Measurements from ENCODE around the gene BTBD9. TPM values are rescaled to one million over a fixed set of nuclear protein-coding genes. Genes with fewer than 3 reads are reported as not detected.

BTBD9 gene
- total RNA-seq, 1 experiment from 2014 or later: 7.1 TPM

GRCh38 chr6:38508286-38508685 lies 131.4 kb downstream of the BTBD9 start:
- no peak for DNase-seq (ENCODE audit: low spot score)

DNA sequence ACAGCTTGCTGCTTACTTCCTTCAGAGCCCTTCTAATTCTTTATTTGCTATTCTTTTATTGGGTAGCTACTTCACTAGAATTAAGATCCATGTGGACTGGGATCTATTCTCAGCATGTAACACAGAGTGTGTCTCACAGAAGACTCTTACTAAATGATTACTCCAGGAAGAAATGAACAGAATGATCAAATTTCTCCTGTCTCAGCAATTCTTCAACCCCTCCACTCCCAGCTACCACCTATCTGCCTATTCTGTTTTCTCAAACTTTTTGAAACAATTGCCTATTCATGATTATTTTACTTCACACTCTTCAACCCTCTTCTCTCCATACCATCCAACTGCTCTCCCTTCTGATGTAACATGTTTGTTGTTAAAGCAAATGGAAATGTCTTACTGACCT lies 132.6 kb downstream of the BTBD9 start:
- no peak for DNase-seq (ENCODE audit: low spot score)

DNA sequence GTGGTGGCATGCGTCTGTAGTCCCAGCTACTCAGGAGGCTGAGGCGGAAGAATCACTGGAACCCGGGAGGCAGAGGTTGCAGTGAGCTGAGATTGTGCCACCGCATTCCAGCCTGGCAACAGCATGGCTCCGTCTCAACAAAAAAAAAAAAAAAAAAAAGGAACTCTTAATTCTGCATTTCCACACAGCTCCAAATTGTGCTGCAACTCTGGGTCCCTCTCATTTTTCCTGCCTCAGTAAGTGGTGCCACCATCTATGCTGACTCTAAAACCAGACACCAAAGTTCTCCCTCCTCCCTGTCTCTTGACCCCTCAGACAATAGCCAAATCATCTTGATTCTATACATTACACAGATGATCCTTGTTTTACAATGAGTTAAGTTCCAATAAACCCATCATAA lies 133.9 kb downstream of the BTBD9 start:
- no peak for DNase-seq (ENCODE audit: low spot score)

DNA sequence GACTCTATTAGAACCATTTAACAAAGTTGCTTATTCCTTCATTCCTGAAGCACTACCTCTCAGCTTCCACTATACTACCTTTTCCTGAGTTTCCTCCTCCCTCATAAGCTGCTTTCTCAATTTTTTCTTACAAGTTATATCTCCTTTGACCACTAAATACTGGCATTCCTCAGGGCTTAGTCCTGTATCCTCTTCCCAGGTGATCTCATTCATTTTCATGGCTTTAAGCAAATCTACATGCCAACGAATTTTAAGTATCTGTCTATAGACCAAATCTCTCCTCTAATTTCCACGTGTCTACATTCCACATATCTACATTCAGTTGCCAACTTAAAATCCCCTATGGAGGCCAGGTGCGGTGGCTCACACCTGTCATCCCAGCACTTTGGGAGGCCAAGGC lies 134.7 kb downstream of the BTBD9 start:
- DNase-seq (ENCODE audit: low spot score): no peak

DNA sequence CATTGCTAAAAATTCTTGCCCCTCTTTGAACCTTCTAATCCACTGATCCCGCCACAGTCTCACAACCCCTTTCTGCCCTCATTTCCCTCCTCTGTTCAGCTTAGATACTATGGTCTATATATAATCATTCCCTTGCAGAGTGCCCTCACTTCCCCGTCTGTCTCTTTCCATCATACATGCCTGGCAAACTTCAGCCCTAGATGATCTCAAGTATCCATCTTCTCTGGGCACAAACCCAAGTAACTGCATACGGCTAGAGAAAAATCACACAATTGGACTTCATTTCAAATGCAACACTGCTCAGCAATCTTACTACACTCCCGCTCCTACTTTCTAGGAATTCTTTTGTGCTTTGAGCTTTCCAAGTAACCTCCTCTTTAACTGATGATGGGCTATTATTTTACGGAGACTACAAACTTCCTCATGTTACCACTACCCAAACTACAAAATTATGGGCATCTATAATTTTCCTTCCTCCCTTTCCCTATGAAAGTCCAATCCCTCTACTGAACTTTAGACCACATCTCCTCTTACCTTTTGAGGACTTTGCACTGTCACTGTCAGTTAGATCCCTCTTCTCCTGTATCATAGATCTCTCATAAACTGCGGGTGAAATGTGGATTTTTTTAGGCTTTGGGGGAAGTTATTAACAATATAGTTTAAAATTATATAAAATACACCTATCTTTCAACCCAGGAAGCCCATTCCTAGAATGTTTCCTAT lies 135.6 kb downstream of the BTBD9 start:
- no peak for DNase-seq (ENCODE audit: low spot score)

- no peak for DNase-seq (ENCODE audit: low spot score)
These were observed 136.5 kb downstream of the BTBD9 start for GRCh38 chr6:38503032-38503773.

DNA sequence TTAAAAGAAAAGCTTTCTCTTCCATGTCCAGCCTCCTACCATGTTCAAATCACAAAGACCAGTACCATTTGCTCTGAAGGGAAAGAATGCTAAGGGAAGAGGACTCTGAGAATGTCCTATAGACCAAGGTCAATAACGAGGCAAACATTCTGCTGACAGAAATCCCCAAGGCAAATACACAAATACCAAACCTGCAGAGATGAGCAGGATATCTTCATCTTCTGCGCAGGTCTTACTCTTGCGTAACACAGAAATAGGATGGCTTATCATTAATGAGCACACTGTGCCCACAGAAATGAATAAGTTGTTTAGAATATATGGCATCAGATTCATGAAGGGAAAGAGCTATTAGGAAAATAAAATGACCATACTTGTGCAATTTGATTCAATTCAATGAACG lies 137.3 kb downstream of the BTBD9 start:
- DNase-seq (ENCODE audit: low spot score): no peak

GRCh38 chr6:38501931-38502330 lies 137.8 kb downstream of the BTBD9 start:
- no peak for DNase-seq (ENCODE audit: low spot score)

DNA sequence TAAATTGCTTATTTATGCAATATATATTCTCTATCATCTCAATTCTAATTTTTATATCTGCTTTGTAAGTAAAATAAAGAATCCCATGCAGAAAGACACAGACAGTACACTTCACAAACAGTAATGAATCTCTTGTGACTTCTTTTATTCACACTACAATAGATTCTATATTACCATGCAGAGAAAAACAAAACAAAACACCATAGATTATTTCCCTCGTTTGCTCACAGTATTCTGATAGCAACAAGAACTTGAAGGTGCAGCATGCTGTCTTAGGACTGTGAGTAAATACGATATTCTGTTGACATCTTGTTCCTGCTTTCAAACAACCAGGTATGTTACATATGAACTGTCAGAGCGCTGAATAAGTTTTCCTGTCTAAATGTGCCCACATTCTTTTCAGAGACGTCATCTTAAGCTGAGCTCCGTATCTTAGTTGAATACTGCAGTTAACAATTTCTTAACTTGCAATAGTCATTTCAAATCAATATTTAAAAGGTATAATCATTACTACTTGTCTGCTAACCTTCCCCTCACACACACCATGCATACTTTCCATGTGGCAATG lies 140.1 kb downstream of the BTBD9 start:
- DNase-seq (ENCODE audit: low spot score): no peak

DNA sequence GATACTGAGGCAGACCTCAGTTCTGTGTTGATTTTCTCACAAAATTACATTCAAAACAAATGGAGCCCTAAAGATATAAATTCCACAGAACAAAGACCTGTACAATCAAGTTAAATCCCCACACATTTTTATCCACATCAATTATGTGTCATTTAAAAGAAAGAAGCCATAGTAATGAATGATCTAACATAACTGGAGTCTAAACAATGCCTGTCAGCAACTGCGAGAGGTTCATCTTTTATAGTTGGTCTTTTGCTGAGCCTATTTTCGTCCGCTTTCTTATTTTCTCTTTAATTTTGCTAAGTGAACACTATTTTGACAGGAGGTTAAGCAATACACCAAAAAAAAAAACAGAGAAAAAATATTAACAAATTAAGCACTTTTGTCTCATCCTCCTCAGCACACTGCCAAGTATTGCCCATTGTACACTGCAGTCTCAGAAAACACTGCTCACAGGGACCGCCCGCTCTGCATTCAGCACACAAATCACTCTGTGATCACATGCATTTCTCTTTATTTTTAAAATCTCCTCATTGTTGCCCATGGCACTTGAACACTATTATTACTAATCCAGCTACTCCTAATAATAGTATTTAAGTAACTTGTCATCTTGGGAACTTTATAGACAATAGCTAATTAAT lies 140.8 kb downstream of the BTBD9 start:
- DNase-seq (ENCODE audit: low spot score): no peak

- no peak for DNase-seq (ENCODE audit: low spot score)
These were observed 141.6 kb downstream of the BTBD9 start for GRCh38 chr6:38498085-38498484.

- DNase-seq (ENCODE audit: low spot score): no peak
These were observed 142.2 kb downstream of the BTBD9 start for GRCh38 chr6:38497546-38497945.

DNA sequence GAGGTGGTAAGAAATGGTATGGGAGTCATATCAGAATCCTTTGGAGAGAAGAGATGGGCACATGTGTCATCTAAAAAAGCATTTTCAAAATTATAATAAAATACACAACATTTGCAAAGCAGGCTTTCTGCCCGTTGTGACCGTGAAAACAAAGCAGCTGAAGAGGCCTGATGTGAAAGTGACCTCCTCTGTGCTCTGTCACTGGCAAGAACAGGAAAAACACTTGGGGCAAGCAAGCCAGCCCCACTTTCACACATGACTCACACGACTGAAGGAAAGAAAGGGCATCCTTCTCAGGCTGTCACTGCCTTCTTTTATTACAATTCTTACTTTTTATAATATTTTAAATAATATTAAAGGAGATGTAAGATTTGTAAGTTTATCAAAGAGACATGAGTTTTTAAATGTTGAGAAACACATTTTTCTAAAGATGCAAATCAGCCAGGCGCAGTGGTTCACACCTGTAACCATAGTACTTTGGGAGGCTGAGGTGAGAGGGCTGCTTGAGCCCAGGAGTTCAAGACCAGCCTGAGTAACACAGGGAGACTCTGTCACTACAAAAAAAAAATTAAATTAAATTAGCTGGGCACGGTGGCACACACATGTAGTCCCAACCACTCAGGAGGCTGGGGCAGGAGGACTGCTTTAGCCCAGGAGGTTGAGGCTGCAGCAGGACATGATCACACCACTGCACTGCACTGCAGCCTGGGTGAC lies 143.7 kb downstream of the BTBD9 start:
- no peak for DNase-seq (ENCODE audit: low spot score)

DNA sequence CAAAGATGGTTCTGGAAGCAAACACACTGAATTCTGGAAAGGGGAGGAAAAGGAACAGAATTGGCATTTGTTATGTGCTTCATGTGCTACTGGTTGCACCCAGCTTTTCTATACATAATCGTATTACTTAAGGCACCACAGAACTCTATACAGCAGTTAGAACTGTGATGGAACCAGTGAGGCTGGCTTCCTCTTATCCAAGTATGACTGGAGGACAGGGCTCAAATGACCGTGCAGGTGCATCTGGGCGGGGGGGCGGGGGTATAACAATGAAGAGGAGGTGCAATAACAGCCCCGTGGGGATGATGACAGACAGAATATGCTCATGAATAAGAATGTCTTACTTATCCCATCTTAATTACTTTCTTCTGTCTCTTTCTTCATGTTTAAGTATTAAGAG lies 144.2 kb downstream of the BTBD9 start:
- DNase-seq (ENCODE audit: low spot score): no peak

GRCh38 chr6:38493931-38494547 lies 145.7 kb downstream of the BTBD9 start:
- peak; percentile 51 for DNase-seq (ENCODE audit: low spot score)

GRCh38 chr6:38492031-38492430 lies 147.7 kb downstream of the BTBD9 start:
- no peak for DNase-seq (ENCODE audit: low spot score)

DNA sequence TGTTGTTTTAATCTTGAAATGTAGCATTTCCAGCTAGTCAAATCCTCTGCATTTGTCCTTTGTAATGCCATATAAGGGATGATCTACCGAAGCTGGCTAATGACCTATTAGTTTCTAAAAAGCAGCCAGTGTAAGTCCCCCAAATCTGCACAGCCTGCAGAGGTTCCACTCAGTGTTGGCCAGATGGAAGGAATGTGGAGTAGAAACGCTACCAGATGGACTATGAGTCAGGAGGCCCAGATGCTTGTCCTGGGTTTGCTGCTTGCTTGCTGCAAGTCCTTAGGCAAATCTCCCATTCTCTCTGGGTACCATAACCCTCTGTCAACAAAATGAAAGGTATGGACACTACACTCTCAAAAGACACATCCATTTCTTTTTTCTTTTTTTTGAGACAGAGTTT lies 149.8 kb downstream of the BTBD9 start:
- no peak for DNase-seq (ENCODE audit: low spot score)

- no peak for DNase-seq (ENCODE audit: low spot score)
These were observed 152.3 kb downstream of the BTBD9 start for GRCh38 chr6:38487423-38487822.

- DNase-seq (ENCODE audit: low spot score): no peak
These were observed 154.2 kb downstream of the BTBD9 start for GRCh38 chr6:38485488-38485887.

- DNase-seq (ENCODE audit: low spot score): no peak
These were observed 155.1 kb downstream of the BTBD9 start for GRCh38 chr6:38484656-38485055.

GRCh38 chr6:38483526-38483925 lies 156.2 kb downstream of the BTBD9 start:
- no peak for DNase-seq (ENCODE audit: low spot score)

DNA sequence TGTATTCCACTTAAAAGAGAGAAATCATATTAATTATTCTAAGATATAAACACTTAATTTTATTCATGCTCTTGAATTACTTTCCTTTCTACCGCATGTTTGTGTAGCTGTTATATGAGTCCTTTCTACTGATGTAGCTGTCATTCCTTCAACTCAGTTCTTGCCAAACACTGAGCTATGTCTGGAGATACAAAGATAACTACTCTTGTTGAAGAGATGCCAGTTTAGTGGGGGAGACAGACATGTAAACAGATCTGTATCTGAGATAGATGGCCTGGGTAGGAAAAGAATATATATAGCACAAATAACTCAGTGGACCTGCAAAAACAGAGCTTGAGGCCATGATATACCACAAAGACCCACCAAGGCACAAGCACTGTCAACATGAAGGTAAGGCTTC lies 157.3 kb downstream of the BTBD9 start:
- no peak for DNase-seq (ENCODE audit: low spot score)
